ENCODE measurements around the gene CEP120.

CEP120 gene

GRCh38 chr5:123297866-123298265, 125.3 kb downstream of the CEP120 start:
- DNase-seq, result no peak

GRCh38 chr5:123297198-123297831, 125.9 kb downstream of the CEP120 start:
- DNase-seq, result no peak

All from DMS79 (cell line).